ENCODE results near the gene XPNPEP2.
A peak's percentile ranks its signal among the peaks of the same experiment; 100 is the strongest.

Gene XPNPEP2

DNA sequence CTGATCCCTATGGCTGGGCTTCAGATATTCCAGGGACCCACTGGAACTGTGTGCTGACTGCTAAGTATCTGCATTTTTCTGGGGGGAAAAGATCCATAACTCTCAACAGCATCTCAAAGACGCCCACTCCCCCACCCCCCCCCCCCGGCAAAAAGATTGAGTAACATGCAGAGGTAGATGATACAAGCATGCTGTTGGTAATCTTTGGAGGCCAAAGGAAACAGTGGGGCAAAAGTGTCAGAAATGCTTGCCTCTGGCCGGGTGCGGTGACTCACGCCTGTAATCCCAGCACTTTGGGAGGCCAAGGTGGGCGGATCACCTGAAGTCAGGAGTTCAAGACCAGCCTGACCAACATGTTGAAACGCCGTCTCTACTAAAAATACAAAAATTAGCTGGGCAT lies 12.2 kb downstream of the XPNPEP2 start:
- DNase-seq = no peak

DNA sequence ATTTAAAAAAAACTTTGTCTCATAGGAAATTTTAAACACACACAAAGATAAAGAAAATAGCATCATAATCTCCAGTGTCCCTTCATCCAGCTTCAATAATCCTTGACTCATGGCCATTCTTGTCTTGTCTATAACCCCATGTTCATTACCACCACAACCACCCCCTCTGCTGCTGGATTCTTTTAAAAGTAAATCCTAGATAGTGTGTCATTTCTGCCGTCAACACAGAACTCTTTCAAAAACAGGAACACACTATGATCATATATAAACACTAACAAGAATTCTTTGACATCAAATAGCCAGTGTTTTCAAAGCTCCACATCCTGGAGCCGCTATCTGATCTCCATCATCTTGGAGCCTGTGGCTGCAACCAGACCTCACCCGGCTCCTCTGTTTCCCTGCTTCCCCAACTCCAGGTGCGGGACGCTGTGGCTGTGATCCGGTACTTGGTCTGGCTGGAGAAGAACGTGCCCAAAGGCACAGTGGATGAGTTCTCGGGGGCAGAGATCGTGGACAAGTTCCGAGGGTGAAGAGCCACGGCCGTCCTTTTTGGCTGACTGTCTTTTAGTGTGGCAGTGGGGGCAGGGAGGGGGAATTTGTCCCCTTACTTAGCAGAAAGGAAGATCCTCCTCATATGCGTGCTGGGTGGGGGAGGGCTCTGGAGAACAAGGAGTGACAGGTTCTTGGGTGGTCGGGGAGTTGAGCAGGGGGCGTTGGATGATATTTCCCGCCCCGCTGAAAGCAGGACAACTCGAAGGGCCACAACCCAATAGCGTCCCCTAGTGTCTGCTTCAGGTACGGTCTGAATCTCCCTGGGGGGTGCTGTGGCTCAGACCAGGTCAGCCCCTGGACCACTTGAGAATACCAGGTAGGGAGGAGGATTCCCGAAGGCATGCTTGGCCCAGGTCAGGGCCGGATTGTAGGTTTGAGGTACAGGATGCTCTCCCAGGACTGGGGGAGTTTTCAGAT lies 15.6 kb downstream of the XPNPEP2 start:
- DNase-seq = no peak

DNA sequence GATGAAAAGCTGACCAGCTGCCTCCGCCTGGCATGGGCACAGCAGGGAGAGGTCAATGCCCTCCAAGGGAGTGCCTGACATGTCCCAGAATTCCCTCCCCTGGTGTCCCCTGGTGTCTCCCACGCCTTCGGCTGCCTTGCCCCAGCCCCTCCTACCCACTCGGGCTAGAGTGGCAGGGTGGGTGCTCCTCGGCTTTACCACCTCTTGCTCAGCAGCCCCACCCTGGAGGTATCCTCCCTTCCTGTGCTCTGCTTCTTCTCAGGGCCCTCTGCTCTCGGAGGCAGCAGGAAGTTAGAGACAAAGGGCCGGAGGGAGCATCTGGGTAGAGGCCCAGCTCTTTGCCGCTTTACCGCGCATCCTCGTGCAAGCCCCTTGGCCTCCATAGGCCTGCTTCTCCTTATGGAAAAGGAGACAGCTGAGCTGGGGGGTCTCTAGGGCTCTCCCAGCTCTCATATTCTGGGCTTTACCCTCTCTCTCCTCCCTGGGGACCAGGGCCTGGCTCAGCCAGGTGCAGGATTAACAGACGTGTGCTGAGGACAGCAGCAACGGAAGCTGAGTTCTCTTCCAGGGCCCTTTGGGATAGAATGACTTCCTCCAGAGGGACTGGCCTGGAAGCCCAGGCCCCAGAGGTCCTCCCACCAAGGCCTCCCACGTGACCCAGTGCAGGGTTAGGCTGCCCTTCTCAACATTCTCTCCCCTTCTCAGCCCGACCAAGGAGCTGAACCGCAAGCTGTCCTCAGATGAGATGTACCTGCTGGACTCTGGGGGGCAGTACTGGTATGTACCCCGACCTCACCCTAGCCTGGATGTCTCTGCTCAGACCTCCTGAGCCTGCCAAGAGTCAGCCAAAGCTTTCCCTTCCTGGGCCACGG lies 17.2 kb downstream of the XPNPEP2 start:
- DNase-seq = no peak

- DNase-seq = peak; percentile 30 to 37
Observed at GRCh38 chrX:129759576-129760061, 20.8 kb downstream of the XPNPEP2 start.

GRCh38 chrX:129760155-129760554 lies 21.4 kb downstream of the XPNPEP2 start:
- no peak for DNase-seq

DNA sequence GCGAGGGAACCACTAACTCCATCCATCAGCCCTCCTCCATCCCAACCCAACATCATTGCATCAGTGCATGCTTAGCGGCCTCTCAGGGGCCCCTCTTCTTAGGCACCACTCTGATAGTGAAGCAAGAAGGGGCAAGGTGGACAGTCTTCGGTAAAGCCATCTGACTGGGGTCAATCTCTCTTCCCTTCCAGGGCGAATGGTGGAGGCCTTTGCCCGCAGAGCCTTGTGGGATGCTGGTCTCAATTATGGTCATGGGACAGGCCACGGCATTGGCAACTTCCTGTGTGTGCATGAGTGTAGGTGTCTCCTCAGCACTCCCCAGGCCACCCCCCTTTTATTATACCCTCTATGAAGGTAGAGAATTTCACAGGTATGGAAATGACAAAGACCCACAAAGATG lies 22.2 kb downstream of the XPNPEP2 start:
- no peak for DNase-seq

DNA sequence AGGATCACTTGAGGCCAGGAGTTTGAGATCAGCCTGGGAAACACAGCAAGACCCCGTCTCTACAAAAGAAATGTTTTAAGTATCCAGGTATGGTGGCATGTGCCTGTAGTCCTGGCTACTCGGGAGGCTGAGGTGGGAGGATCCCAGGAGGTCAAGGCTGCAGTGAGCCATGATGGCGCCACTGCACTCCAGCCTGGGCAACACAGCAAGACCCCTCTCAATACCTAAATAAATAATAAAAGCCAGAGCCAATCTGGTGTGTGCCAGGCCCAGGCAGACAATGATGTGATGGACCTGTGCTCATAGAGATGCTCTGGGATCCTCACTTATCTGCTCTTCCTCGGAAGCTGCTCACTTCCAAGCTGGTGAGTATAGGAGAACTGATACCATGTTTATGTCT lies 22.8 kb downstream of the XPNPEP2 start:
- DNase-seq = no peak

GRCh38 chrX:129762448-129762847 lies 23.7 kb downstream of the XPNPEP2 start:
- DNase-seq = no peak

DNA sequence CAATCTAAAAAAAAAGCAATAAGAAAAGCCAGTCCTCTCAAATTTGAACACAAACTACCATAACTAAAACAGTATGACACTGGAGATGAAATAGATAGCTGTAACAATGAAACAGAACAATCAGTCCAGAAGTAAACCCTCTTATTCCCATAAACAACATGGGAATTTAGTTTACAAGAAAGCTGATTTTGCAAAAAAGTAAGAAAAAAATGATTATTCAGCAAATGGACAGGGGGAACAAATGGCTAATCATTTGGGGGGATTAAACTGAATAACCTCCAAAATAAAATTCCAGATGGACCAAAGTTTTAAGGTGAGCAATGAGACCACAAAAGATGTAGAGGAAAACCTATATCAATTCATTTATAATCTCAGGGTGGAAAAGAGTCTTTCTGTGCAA lies 24.9 kb downstream of the XPNPEP2 start:
- no peak for DNase-seq

GRCh38 chrX:129768186-129768585 lies 29.4 kb downstream of the XPNPEP2 start:
- DNase-seq = no peak

DNA sequence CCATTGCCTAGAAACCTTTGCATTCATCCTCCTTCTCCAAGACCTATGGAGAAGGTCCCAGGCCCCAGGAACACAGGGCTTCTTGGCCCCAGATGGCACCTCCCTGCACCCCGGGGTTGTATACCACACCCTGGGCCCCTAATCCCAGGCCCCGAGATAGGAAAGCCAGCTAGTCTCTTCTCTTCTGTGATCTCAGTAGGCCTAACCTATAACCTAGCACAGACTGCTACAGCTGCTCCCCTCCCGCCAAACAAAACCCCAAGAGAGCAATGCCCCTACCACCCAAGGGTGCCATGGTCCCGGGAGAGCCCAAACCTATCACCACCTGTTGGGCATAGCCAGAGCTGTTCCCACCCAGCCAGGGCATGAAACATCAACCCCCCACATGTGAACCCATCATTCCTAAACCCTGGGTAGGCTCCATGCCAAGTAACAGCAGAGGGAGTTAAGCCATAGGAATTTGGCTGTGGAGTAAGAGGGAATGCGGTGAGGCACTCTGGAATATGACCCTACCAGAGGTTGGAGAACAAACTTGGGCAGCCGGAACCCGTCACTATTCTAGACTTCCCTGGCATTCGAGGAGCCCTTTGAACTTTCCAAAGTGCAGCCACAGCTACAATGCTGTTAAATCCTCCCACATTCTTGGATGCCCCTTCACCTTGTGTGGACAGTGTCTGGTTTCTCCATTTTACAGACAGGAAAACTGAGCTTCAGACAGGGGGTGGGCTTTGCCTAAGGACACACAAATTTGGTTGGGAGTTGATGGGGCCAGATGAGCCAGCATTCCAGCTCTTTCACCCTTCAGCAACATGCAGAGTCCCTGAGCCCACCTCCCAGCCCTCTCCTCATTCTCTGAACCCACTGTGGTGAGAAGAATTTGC lies 30.0 kb downstream of the XPNPEP2 start:
- DNase-seq = no peak

DNA sequence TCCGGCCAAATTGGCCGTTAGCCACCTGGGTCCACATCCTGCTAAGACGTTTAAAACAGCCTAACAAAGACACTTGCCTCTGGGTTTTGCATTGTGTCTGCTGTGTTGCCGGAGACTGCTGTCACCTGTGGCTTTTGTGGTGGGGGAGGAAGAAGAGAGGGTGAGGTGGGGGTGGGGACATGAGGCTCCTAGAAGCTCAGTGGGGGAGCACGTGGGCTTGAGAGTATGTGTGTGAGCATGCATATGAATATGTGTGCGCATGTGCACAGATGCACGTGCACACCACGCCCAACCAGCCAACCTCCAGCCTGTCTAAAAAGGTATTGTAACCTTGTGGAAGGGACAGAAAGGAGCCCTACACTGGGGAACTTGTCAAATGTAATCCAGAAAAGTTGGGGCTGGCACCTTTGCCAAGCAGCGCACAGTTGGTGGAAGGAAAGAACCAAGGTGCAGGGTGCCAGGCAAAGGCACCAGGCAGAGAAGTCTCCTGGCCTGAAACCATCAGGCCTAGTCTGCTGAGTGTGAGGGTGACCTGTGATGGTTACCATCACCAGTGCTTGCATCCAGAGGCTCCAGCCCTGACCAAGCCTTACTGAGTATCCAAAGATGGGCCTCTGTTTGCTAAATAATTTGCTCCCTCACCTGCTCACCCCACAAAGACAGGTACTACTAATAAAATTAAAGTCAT lies 30.8 kb downstream of the XPNPEP2 start:
- DNase-seq = peak; percentile 61 to 67

DNA sequence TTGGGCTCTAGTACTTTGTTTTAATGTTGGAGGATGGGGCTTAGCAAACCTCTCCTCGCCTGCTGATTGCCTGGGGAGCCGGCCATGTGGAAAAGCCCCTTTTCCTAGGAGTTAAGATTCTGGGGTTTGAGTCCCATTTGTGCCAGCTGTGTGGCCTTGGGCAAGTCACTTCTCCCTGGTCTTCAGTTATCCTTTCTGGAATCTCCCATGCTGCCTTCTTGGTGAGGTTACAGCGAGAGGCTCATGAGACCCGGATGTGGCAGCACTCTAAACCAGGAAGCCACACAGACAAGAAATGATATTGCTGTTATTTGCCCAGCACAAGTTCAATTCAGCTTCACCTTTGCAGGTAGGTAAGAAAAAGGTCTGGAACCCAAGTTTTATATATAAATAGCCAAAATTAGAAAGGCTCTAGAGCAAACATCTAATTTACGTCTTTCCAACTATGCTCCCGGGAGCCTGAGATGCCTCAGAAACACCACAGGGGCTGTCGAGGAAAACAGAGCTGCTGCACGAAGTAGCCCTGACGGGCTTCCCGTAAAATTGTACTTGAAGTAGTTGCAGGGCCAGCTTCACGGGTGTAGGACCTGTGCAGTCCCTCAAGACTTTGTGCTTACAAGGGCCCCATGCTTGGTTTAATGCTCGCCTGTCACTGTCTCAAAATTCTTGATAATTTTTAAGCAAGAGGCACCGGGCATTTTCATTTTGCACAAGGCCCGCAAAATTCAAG lies 32.7 kb downstream of the XPNPEP2 start:
- DNase-seq = peak in 1 of 2 experiments; percentile 26

DNA sequence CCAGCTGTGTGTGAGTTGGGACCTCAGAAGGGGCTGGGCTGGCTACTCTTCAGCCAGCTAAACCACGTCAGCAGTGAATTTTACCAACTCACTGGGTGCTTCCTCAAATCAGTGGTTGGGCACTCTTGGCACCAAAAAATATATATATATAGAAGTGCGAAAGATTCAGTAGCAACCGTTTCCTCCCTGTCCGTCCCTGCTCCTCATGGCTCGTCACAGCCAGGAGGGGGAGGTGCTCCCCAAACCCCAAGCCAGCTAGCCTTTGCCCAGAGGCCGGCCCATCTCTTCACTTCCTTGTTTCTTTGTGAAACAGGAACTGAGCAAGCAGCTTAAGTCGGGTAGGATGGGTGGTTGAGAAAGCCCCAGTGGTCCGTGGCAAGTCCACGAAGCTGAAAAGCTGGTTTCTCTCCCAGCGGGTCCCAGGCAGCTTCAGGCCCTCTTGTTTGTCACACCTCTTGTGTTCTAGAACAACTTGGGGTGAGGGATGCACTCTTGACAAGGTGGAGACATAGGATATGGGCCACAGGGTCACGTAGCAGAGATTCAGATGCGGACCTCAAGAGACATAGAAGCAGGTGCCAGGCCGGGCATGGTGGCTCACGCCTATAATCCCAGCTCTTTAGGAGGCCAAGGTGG lies 34.1 kb downstream of the XPNPEP2 start:
- DNase-seq = no peak

- DNase-seq = no peak
Observed at GRCh38 chrX:129773649-129774458, 35.1 kb downstream of the XPNPEP2 start.

GRCh38 chrX:129777218-129778030 lies 38.6 kb downstream of the XPNPEP2 start:
- DNase-seq = peak; percentile 37 to 54

DNA sequence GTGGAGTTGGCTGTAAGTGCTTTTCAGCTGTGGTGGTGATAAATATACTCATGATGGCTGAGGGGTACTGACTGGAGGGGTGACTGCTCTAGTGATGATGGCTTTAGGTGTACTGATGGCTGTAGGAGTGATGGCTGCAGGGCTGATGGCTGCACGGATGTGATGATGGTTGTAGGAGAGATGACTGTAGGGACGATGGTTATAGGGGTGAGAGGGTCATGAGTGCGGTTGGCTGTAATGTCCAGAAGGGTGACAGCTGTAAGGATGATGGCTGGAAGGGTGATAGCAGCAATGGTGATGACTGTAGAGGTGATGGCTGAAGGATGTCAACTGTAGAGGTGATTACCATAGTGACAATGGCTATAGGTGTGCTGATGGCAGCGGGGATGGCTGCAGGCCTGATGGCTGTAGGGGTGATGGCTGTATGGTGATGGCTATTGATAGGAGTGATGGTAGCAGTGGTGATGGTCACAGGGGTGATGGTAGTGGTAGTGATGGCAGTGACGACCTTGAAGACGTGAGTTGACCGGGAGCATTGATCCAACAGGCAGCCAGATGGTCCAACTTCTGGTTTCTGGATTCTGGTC lies 40.4 kb downstream of the XPNPEP2 start:
- DNase-seq = no peak

DNA sequence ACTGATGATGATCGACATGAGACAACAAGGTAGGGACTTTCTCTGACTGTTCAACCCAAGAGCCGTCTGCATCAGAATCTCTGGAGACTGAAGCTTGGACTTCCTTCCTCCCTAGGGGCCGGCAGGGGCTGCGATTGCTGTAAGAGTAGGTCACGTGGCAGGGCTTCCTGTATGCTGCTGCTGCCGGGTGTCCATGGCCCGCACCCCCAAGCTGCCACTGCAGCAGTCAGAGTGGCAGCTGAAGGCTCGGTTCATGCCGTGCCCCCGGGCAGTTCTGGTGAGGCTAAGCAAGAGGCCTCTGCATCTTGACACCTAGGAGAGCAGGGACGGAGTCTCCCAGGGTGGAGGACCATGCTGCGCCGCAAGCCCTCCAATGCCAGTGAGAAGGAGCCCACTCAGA lies 41.0 kb downstream of the XPNPEP2 start, which contains the start of gene SASH3:
Gene SASH3, plus strand, starts transcription at position 203 of the 400 bp plus-strand sequence. Its CDS starts 149 bp downstream, at position 352.
- peak in 1 of 2 experiments; percentile 21 for DNase-seq
